ENCODE data around the gene CHST11. TPM values are rescaled to one million over a fixed set of nuclear protein-coding genes. Genes with fewer than 3 reads are reported as not detected.

CHST11 gene
- total and polyA plus RNA-seq, 2 of the 4 experiments (the other 2 are of a cell fraction), result 1.4 to 2.7 TPM

- Histone ChIP-seq H3K18ac (ENCODE audit: low read depth, low read length) (no peak overlapping the region), H3K4ac (ENCODE audit: low read depth, low read length) (no peak overlapping the region; the same call in 1 of the 2 replicates), H3K9ac (ENCODE audit: low read depth, low read length) (no peak overlapping the region), H2BK5ac (ENCODE audit: low read depth, low read length, poor library complexity, severe bottlenecking) (no peak overlapping the region), H2AFZ (replicated peaks; ENCODE audit: low read length, poor library complexity) (peak overlapping the region; percentile 65), H3K79me1 (ENCODE audit: low read depth in 1 of 2, low read length in 2 of 2) (no peaks in the 10 kb centered on the region; a peak in 1 of 4 replicates), H3K4me1 (ENCODE audit: control insufficient read depth, insufficient read depth, low read length) (no peaks in the 10 kb centered on the region), H3K9me1 (ENCODE audit: insufficient read depth, low read length) (peaks cover 5% of the 10 kb centered on the region; the same call in 1 of the 2 replicates), H2AK9ac (replicated peaks; ENCODE audit: low read depth, low read length, poor library complexity) (peak overlapping the region; percentile 46), H3K27ac (ENCODE audit: insufficient read depth, low read length) (no peak overlapping the region), H2BK15ac (ENCODE audit: low read depth, low read length) (no peak overlapping the region), H4K8ac (ENCODE audit: low read depth in 2 of 2, low read length in 2 of 2) (no peak overlapping the region), H3K36me3 (ENCODE audit: control insufficient read depth, insufficient read depth, low read length) (no peaks in the 10 kb centered on the region), H3K23ac (ENCODE audit: low read depth, low read length) (no peak overlapping the region), H4K20me1 (ENCODE audit: insufficient read depth, low read length) (no peaks in the 10 kb centered on the region), H3K4me3 (ENCODE audit: insufficient read depth, low read depth, low read length) (no peak overlapping the region), H4K5ac (ENCODE audit: low read depth, low read length) (no peak overlapping the region), H3K56ac (ENCODE audit: extremely low read depth, insufficient read depth, low read length) (no peak overlapping the region), H3K27me3 (ENCODE audit: control insufficient read depth, insufficient read depth, low read length) (no peaks in the 10 kb centered on the region), H4K91ac (ENCODE audit: insufficient read depth, low read depth, low read length) (no peak overlapping the region), H2BK120ac (ENCODE audit: low read depth, low read length) (no peak overlapping the region), H3K4me2 (ENCODE audit: low read depth, low read length) (peak overlapping the region; percentile 41), H2BK20ac (ENCODE audit: low read depth, low read length) (peak overlapping the region; percentile 23; the same call in 1 of the 2 replicates), H3K9me3 (ENCODE audit: control insufficient read depth, insufficient read depth, low read length) (no peaks in the 10 kb centered on the region), H2AK5ac (ENCODE audit: low read depth, low read length) (no peak overlapping the region), H3K14ac (replicated peaks; ENCODE audit: low read depth, low read length) (peak overlapping the region; percentile 4; the same call in 1 of the 2 replicates)
- peak; percentile 86 for DNase-seq
- ChIA-PET CTCF (interaction anchor here (0.7 kb wide), 1 partner anchor 29 kb away, joined by 3 read pairs; no protein-coding TSS in a partner anchor), POLR2A (ENCODE audit: unreplicated experiment) (no interaction called here)
- TF ChIP-seq POLR2A (IDR thresholded peaks at IDR 0.05; ENCODE audit: low read depth, low read length) (no peak), ELK1 (IDR thresholded peaks at IDR 0.05; ENCODE audit: borderline replicate concordance, low read depth, low read length) (no peak), BHLHE40 (IDR thresholded peaks at IDR 0.05; ENCODE audit: low read depth, low read length) (no peak), RAD21 (IDR thresholded peaks at IDR 0.05; ENCODE audit: low read length) (no peak), MAFK (IDR thresholded peaks at IDR 0.05; ENCODE audit: low read depth, low read length) (no peak), RCOR1 (IDR thresholded peaks at IDR 0.05; ENCODE audit: insufficient replicate concordance, low read length) (no peak)
- TF ChIP-seq, protein P1, sequence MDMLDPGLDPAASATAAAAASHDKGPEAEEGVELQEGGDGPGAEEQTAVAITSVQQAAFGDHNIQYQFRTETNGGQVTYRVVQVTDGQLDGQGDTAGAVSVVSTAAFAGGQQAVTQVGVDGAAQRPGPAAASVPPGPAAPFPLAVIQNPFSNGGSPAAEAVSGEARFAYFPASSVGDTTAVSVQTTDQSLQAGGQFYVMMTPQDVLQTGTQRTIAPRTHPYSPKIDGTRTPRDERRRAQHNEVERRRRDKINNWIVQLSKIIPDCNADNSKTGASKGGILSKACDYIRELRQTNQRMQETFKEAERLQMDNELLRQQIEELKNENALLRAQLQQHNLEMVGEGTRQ (IDR thresholded peaks at IDR 0.05; ENCODE audit: low read depth, low read length), result no peak
- ATAC-seq (ENCODE audit: low read depth), result peak; percentile 74
- BruUV-seq (replicated peaks), result no TSS peak
- in situ Hi-C loops (cut with MboI; ENCODE audit: low sequenced_read_pairs), result no loop called here
- intact Hi-C loops (cut with micrococcal nuclease), result no loop called here
- dilution Hi-C loops (cut with HindIII; ENCODE audit: low sequenced_read_pairs, unreplicated experiment), result no loop called here
- 33% methylated on average over 9 of the region's 12 CpGs; no CpG with 5 or more reads in 1 of the 2 experiments for WGBS, 2 experiments (ENCODE audit: extremely low coverage in 2 of 2, insufficient read length in 1 of 2)
Measured at GRCh38 chr12:104596134-104596799, 139.5 kb downstream of the CHST11 start.
